Effector memory CD8-positive, alpha-beta T cell (primary cell): Measurements from ENCODE around the gene ALPG.
A peak's percentile ranks its signal among the peaks of the same experiment; 100 is the strongest.
"Not testable (repeated sequence)": the region's sequence is repeated elsewhere in the genome, so short reads cannot be mapped to it uniquely, and the experiment has no call there.

Source experiments
- ATAC-seq: fragments of 150-1000 bp; cut with Tn5 transposase; replicated peaks from 2 replicates; pipeline ENCODE4 v1.10.0; 2021; ENCODE audit warnings: mild to moderate bottlenecking, moderate library complexity
- DNase-seq, 3 experiments: peaks; one replicate each; pipeline ENCODE4 v3.0.0; 2021
- H3K27ac Mint-ChIP-seq, 2 donors: one replicate each; pipeline ENCODE4 v1.8.0; 2022; ENCODE audit warnings: mild to moderate bottlenecking in 2 of 2, mixed read lengths in 2 of 2, moderate library complexity in 2 of 2
- H3K27me3 Mint-ChIP-seq, 2 donors: one replicate each; pipeline ENCODE4 v1.8.0; 2022; ENCODE audit warnings: mixed read lengths in 2 of 2
- H3K36me3 Mint-ChIP-seq: one replicate; pipeline ENCODE4 v1.8.0; 2022; ENCODE audit warnings: mild to moderate bottlenecking, moderate library complexity, mixed read lengths; ENCODE audit not compliant: insufficient read depth
- H3K4me1 Mint-ChIP-seq, 2 donors: one replicate each; pipeline ENCODE4 v1.8.0; 2022; ENCODE audit warnings: low read depth in 2 of 2, mixed read lengths in 2 of 2
- H3K4me3 Mint-ChIP-seq, 2 donors: one replicate each; pipeline ENCODE4 v1.8.0; 2022; ENCODE audit warnings: mild to moderate bottlenecking in 2 of 2, mixed read lengths in 2 of 2, moderate library complexity in 2 of 2
- H3K9me3 Mint-ChIP-seq, 2 donors: one replicate each; pipeline ENCODE4 v1.8.0; 2022; ENCODE audit warnings: mixed read lengths in 2 of 2
- total RNA-seq, 9 experiments: gene quantifications; one replicate each; lab custom pipeline; 2026; lab: John Stamatoyannopoulos, UW

The ALPG gene
- 0 to 0.03 (median 0) reads per million in 9 experiments for total RNA-seq

GRCh38 chr2:232406556-232407310, at the start of gene ALPG:
Gene ALPG (plus strand): TSS chr2:232406844. CDS start chr2:232406895, 51 bp downstream.
- peaks cover 21 to 27% of the 10 kb centered on the region in 2 donors for H3K27me3 Mint-ChIP-seq
- no peaks in the 10 kb centered on the region for H3K4me1 Mint-ChIP-seq
- no peak within 1 kb of the TSS for H3K4me3 Mint-ChIP-seq
- ATAC-seq (no peak), DNase-seq (no peak)
- no peaks in the 10 kb centered on the region for H3K9me3 Mint-ChIP-seq
- H3K27ac Mint-ChIP-seq, result no peak within 1 kb of the TSS
- H3K36me3 Mint-ChIP-seq, result no peaks in the 10 kb centered on the region

GRCh38 chr2:232361646-232362045, 45.0 kb upstream of the ALPG start:
- H3K4me3 Mint-ChIP-seq, result no peak overlapping the region
- DNase-seq, result no peak
- H3K9me3 Mint-ChIP-seq, result no peaks in the 10 kb centered on the region
- no peak overlapping the region for H3K27ac Mint-ChIP-seq
- no peaks in the 10 kb centered on the region for H3K36me3 Mint-ChIP-seq
- peaks cover 7 to 12% of the 10 kb centered on the region in 2 donors for H3K4me1 Mint-ChIP-seq
- ATAC-seq, result no peak
- H3K27me3 Mint-ChIP-seq, result peaks cover 0 to 11% of the 10 kb centered on the region in 2 donors

- H3K4me3 Mint-ChIP-seq, result peak overlapping the region in 1 of 2 donors; percentile 17
- H3K27me3 Mint-ChIP-seq, result peaks cover 0 to 8% of the 10 kb centered on the region in 2 donors
- no peaks in the 10 kb centered on the region for H3K36me3 Mint-ChIP-seq
- H3K9me3 Mint-ChIP-seq, result no peaks in the 10 kb centered on the region
- no peak for DNase-seq
- H3K4me1 Mint-ChIP-seq, result peaks cover 7 to 12% of the 10 kb centered on the region in 2 donors
- H3K27ac Mint-ChIP-seq, result peak overlapping the region in 1 of 2 donors; percentile 38
- no peak for ATAC-seq
Observed at GRCh38 chr2:232362174-232362900, 44.3 kb upstream of the ALPG start.

GRCh38 chr2:232363064-232363783, 43.4 kb upstream of the ALPG start:
- H3K4me3 Mint-ChIP-seq, result peak overlapping the region; percentile 89 to 91
- H3K36me3 Mint-ChIP-seq, H3K27me3 Mint-ChIP-seq, H3K9me3 Mint-ChIP-seq, ATAC-seq, DNase-seq: not testable (repeated sequence)
- H3K4me1 Mint-ChIP-seq, result peaks cover 7 to 12% of the 10 kb centered on the region in 2 donors
- H3K27ac Mint-ChIP-seq, result peak overlapping the region; percentile 38 to 89

- H3K27ac Mint-ChIP-seq, result peak overlapping the region; percentile 69 to 89
- H3K4me1 Mint-ChIP-seq, result peaks cover 7 to 12% of the 10 kb centered on the region in 2 donors
- H3K27me3 Mint-ChIP-seq, result no peaks in the 10 kb centered on the region
- H3K9me3 Mint-ChIP-seq, result no peaks in the 10 kb centered on the region
- ATAC-seq, result peak; percentile 42
- no peaks in the 10 kb centered on the region for H3K36me3 Mint-ChIP-seq
- H3K4me3 Mint-ChIP-seq, result peak overlapping the region; percentile 89 to 91
- DNase-seq, result no peak
Observed at GRCh38 chr2:232363784-232364615, 42.6 kb upstream of the ALPG start.

GRCh38 chr2:232364806-232365594, 41.6 kb upstream of the ALPG start:
- H3K4me1 Mint-ChIP-seq, result peaks cover 7 to 12% of the 10 kb centered on the region in 2 donors
- peak overlapping the region; percentile 17 to 59 for H3K4me3 Mint-ChIP-seq
- H3K27me3 Mint-ChIP-seq, H3K36me3 Mint-ChIP-seq, DNase-seq, ATAC-seq, H3K27ac Mint-ChIP-seq, H3K9me3 Mint-ChIP-seq: not testable (repeated sequence)

GRCh38 chr2:232365621-232366321, 40.9 kb upstream of the ALPG start:
- Mint-ChIP-seq H3K27ac (no peak overlapping the region), H3K36me3 (peaks cover 3% of the 10 kb centered on the region), H3K9me3 (no peaks in the 10 kb centered on the region), H3K27me3 (no peaks in the 10 kb centered on the region), H3K4me3 (no peak overlapping the region), H3K4me1 (peaks cover 7 to 12% of the 10 kb centered on the region in 2 donors)
- no peak for DNase-seq
- peak; percentile 64 for ATAC-seq

GRCh38 chr2:232366461-232366860, 40.2 kb upstream of the ALPG start:
- ATAC-seq, H3K4me3 Mint-ChIP-seq, H3K27me3 Mint-ChIP-seq, H3K27ac Mint-ChIP-seq, DNase-seq, H3K36me3 Mint-ChIP-seq, H3K9me3 Mint-ChIP-seq: not testable (repeated sequence)
- H3K4me1 Mint-ChIP-seq, result peaks cover 7 to 12% of the 10 kb centered on the region in 2 donors

GRCh38 chr2:232367016-232367415, 39.6 kb upstream of the ALPG start:
- H3K4me1 Mint-ChIP-seq, result peaks cover 7 to 12% of the 10 kb centered on the region in 2 donors
- peaks cover 3% of the 10 kb centered on the region for H3K36me3 Mint-ChIP-seq
- H3K4me3 Mint-ChIP-seq, result no peak overlapping the region
- no peak for DNase-seq
- no peaks in the 10 kb centered on the region for H3K27me3 Mint-ChIP-seq
- no peaks in the 10 kb centered on the region for H3K9me3 Mint-ChIP-seq
- no peak for ATAC-seq
- H3K27ac Mint-ChIP-seq, result no peak overlapping the region

- H3K27me3 Mint-ChIP-seq, result no peaks in the 10 kb centered on the region
- H3K4me1 Mint-ChIP-seq, result peaks cover 7 to 12% of the 10 kb centered on the region in 2 donors
- H3K9me3 Mint-ChIP-seq, result no peaks in the 10 kb centered on the region
- no peak overlapping the region for H3K4me3 Mint-ChIP-seq
- DNase-seq, result no peak
- H3K36me3 Mint-ChIP-seq, result peaks cover 3% of the 10 kb centered on the region
- no peak overlapping the region for H3K27ac Mint-ChIP-seq
- no peak for ATAC-seq
Observed at GRCh38 chr2:232367591-232368233, 38.9 kb upstream of the ALPG start.

GRCh38 chr2:232368311-232368731, 38.3 kb upstream of the ALPG start:
- Mint-ChIP-seq H3K27ac (no peak overlapping the region), H3K9me3 (no peaks in the 10 kb centered on the region), H3K36me3 (peaks cover 3% of the 10 kb centered on the region), H3K27me3 (no peaks in the 10 kb centered on the region), H3K4me3 (no peak overlapping the region), H3K4me1 (peaks cover 7 to 11% of the 10 kb centered on the region in 2 donors)
- ATAC-seq, result no peak
- no peak for DNase-seq
